ACC112 (cell line): ENCODE data around the gene MED25.
A peak's percentile ranks its signal among the peaks of the same experiment; 100 is the strongest.

Experiments used
- H2AFZ ChIP-seq: fragments of 200-600 bp; sonication (generic); one replicate; pipeline ENCODE4 v1.6.0; 2017; ENCODE audit warnings: antibody characterized with exemption, low read length; ENCODE audit not compliant: unreplicated experiment
- H3K27ac ChIP-seq: fragments of 200-600 bp; sonication (generic); 2 replicates; pipeline ENCODE4 v1.5.1; 2014; ENCODE audit warnings: low read depth, mild to moderate bottlenecking, antibody characterized with exemption, low read length, moderate library complexity
- H3K27me3 ChIP-seq: fragments of 200-600 bp; sonication (generic); 2 replicates; pipeline ENCODE4 v1.6.1; 2014; ENCODE audit warnings: mild to moderate bottlenecking, antibody characterized with exemption, low read length, moderate library complexity, mixed read lengths; ENCODE audit not compliant: insufficient read depth
- H3K36me3 ChIP-seq: fragments of 200-600 bp; sonication (generic); 2 replicates; pipeline ENCODE4 v1.6.1; 2016; ENCODE audit warnings: mild to moderate bottlenecking, antibody characterized with exemption, low read length, moderate library complexity, mixed read lengths; ENCODE audit not compliant: insufficient read depth
- H3K4me1 ChIP-seq: fragments of 200-600 bp; sonication (generic); one replicate; pipeline ENCODE4 v1.6.1; 2016; ENCODE audit warnings: low read length, mixed read lengths; ENCODE audit not compliant: insufficient read depth, unreplicated experiment, control insufficient read depth
- H3K4me3 ChIP-seq: fragments of 200-600 bp; sonication (generic); 2 replicates; pipeline ENCODE4 v1.5.1; 2014; ENCODE audit warnings: mild to moderate bottlenecking, low read depth, low read length
- H3K79me2 ChIP-seq: fragments of 200-600 bp; sonication (generic); one replicate; pipeline ENCODE4 v1.6.0; 2016; ENCODE audit warnings: low read length; ENCODE audit not compliant: control insufficient read depth, unreplicated experiment, insufficient read depth

The MED25 gene

DNA sequence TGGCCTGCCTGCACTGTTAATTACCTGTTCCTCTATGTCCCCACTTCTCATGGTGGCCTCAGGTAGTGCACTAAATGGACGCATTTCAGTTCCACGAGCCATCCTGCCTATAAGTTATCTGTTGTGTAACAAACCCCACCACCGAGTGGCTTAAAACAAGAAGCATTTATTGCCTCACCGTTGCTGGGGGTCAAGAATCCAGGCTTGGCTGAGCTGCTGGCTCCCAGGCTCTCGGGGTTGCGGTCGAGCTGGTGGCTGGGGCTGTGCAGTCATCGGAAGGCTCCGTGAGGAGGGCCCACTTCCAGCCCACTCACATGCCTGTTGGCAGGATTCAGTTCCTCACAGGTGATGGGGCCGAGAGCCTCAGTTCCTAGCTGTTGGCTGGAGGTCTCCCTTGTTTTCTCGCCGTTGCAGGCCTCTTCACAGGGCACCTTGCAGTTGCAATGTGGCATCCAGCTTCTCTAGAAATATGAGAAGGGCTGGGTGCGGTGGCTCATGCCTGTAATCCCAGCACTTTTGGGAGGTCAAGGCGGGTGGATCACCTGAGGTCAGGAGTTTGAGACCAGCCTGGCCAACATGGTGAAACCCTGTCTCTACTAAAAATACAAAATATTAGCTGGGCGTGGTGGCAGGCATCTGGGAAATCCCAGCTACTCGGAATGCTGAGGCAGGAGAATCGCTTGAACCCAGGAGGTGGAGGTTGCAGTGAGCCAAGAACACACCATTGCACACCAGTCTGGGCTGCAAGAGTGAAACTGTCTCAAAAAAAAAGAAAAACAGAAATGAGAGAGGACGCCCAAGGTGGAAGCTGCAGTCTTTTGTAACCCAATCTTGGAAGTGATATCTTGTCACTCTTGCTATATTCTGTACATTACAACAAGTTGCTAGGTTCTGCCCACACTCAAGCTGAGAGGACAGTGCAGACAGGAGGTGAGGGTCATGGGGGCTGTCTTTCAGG lies 26.3 kb downstream of the MED25 start:
- H3K4me3 ChIP-seq: no peak overlapping the region
- no peaks in the 10 kb centered on the region for H3K36me3 ChIP-seq
- H2AFZ ChIP-seq: no peak overlapping the region
- H3K79me2 ChIP-seq: no peaks in the 10 kb centered on the region
- peaks cover 10% of the 10 kb centered on the region for H3K4me1 ChIP-seq
- H3K27me3 ChIP-seq: no peaks in the 10 kb centered on the region
- no peak overlapping the region for H3K27ac ChIP-seq

DNA sequence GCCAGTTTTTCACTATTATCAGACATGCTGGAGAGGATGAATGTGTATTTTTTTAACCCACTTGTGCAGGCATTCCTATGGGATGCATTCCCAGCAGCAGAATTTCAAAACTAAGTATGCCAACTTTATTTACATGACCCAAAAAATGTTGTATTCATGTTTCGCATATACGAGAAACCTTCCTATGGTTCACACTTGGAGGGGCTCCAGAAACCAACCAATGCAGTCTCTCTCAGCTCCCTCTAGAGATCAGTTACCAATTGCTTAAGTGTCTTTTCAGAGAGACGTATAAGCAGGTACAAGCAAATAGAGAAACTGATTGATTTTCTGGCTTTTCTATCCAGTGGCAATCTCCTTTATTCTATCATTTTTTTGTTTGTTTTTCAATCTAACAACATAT lies 27.3 kb downstream of the MED25 start:
- Histone ChIP-seq H2AFZ (no peak overlapping the region), H3K4me3 (no peak overlapping the region), H3K4me1 (peaks cover 10% of the 10 kb centered on the region), H3K27me3 (no peaks in the 10 kb centered on the region), H3K27ac (no peak overlapping the region), H3K79me2 (peaks cover 5% of the 10 kb centered on the region), H3K36me3 (no peaks in the 10 kb centered on the region)

DNA sequence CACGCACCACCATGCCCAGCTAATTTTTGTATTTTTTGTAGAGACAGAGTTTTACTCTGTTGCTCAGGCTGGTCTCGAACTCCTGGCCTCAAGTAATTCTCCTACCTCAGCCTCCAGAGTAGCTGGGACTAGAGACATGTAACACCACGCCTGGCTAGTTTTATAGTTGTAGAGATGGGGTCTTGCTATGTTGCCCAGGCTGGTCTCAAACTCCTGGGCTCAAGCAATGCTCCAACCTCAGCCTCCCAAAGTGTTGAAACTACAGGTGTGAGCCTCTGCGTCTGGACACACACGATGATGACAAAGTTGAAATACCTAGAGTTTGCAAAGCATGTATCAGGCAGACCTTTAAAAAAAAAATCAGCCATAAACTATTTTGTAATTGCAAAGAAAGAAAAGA lies 28.3 kb downstream of the MED25 start:
- Histone ChIP-seq H3K79me2 (peaks cover 5% of the 10 kb centered on the region), H3K4me3 (no peak overlapping the region), H3K4me1 (peaks cover 10% of the 10 kb centered on the region), H3K36me3 (no peaks in the 10 kb centered on the region), H2AFZ (no peak overlapping the region), H3K27ac (no peak overlapping the region), H3K27me3 (no peaks in the 10 kb centered on the region)

DNA sequence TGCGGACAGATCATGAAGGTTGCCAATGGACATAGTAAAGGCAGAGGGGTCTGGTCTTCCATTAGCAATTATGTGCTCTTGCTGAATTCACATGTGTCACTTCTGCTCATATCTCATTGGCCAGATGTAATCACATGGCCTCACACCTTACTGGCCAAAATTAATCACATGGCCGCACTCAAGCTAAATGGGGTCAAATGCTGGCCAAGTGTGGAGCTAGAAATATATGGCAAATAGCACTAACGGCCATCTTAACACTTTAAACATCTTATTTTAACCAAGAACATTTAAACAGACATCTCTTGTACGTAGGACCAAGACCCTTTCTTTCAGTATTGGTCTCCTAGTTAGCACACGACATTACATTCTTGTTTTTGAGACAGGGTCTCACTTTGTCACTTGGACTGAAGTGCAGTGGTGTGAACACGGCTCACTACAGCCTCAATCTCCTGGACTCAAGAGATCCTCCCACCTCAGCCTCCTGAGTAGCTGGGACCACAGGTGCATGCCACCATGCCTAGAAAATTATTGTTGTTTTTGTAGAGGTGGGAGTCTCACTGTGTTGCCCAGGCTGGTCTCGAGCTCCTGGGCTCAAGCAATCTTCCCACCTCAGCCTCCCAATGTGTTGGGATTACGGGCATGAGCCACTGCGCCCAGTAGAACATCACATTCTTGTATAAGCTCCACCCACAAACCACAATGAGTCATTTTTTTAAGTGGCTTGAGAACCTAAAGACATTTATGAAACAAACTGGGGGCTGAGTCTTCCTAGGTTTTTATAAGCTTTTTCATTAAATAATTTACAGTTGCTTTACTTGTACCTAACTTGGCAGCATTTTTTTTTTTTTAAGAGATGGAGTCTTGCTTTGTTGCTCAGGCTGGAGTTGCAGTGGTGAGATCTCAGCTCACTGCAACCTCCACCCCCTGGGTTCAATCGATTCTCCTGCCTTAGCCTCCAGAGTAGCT lies 29.9 kb downstream of the MED25 start:
- Histone ChIP-seq H3K4me1 (peaks cover 18% of the 10 kb centered on the region), H3K27ac (no peak overlapping the region), H2AFZ (no peak overlapping the region), H3K4me3 (no peak overlapping the region), H3K36me3 (no peaks in the 10 kb centered on the region), H3K27me3 (no peaks in the 10 kb centered on the region), H3K79me2 (peaks cover 19% of the 10 kb centered on the region)

DNA sequence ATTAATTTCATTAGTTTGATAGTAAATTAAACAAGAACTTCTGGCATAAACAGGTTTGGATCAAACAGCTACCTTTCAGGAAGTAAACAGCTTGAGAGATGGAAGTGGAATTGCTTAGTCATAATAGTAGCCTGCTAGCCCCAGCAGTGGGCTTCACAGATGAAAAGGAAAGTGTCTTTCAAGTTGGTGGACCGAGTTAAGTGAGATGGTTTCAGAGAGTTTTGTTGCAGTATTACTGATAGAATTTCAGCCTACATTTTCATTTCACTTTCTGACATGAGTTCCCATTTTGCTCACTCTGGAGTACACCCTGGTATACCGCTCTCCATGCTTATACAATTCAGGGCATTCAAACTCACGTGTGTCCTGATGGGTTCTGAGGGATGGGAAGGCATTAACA lies 30.8 kb downstream of the MED25 start:
- Histone ChIP-seq H3K36me3 (no peaks in the 10 kb centered on the region), H3K4me1 (peaks cover 18% of the 10 kb centered on the region)

DNA sequence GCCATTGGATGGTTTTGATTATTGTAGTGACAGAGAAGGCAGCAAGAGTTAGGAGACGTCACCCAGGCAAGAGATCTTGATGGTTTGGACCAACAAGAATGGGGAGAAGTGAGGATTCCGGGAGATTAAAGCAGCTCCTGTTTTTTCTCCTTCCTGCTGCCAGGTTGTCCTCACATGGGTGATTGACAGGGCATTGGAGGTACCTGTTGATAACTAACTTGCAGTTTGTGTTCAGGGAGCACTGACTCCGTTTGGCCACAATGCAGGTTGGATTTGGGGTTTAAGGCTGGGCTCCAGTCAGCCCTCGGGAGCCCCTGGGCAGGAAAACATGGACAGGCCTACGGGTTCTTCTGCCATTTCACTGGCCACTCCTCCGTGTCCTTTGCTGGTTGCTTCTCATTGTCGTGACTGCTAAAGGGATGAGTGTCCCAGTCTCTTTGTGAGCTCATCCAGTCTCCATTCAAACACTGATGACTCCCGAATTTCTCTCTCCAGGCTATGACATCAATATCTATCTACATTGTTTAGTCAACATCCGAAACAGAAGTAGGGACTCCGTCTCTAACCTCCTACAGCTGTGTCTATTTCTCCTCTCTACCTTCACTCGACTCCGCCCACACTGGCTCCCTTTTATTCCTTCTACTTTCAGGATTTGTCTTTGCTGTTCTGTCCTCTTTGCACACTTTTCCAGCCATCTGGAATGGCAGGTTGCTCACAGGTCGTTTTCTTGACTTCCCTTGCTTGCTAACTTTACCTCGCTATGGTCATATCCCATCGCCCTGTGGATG lies 31.5 kb downstream of the MED25 start:
- Histone ChIP-seq H3K4me1 (peaks cover 18% of the 10 kb centered on the region), H3K27me3 (no peaks in the 10 kb centered on the region), H3K27ac (no peak overlapping the region), H3K36me3 (no peaks in the 10 kb centered on the region), H3K4me3 (peak overlapping the region; percentile 96), H2AFZ (no peak overlapping the region), H3K79me2 (peaks cover 26% of the 10 kb centered on the region)

More for the DNA sequence above, 30.8 kb downstream of the MED25 start:
- Histone ChIP-seq H2AFZ (no peak overlapping the region), H3K4me3 (no peak overlapping the region), H3K27me3 (no peaks in the 10 kb centered on the region), H3K27ac (no peak overlapping the region), H3K79me2 (peaks cover 25% of the 10 kb centered on the region)

DNA sequence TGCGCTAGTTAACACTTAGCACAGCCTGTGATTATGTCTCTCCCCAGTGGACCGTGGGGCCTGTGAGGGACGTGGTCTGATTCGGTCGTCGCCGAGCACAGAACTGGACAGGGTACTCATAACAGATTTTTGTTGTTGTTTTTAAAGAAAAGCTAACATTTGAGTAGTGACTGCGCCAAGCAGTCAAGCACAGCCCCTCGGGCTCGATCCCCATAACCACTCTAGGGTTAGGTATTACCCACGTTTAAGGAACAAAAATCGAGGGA lies 32.1 kb downstream of the MED25 start:
- peak overlapping the region; percentile 97; the same call in 1 of the 2 replicates for H3K27ac ChIP-seq
- H2AFZ ChIP-seq: peak overlapping the region; percentile 14
- H3K36me3 ChIP-seq: no peaks in the 10 kb centered on the region
- no peaks in the 10 kb centered on the region for H3K27me3 ChIP-seq
- peaks cover 26% of the 10 kb centered on the region for H3K79me2 ChIP-seq
- peaks cover 18% of the 10 kb centered on the region for H3K4me1 ChIP-seq
- H3K4me3 ChIP-seq: peak overlapping the region; percentile 96

DNA sequence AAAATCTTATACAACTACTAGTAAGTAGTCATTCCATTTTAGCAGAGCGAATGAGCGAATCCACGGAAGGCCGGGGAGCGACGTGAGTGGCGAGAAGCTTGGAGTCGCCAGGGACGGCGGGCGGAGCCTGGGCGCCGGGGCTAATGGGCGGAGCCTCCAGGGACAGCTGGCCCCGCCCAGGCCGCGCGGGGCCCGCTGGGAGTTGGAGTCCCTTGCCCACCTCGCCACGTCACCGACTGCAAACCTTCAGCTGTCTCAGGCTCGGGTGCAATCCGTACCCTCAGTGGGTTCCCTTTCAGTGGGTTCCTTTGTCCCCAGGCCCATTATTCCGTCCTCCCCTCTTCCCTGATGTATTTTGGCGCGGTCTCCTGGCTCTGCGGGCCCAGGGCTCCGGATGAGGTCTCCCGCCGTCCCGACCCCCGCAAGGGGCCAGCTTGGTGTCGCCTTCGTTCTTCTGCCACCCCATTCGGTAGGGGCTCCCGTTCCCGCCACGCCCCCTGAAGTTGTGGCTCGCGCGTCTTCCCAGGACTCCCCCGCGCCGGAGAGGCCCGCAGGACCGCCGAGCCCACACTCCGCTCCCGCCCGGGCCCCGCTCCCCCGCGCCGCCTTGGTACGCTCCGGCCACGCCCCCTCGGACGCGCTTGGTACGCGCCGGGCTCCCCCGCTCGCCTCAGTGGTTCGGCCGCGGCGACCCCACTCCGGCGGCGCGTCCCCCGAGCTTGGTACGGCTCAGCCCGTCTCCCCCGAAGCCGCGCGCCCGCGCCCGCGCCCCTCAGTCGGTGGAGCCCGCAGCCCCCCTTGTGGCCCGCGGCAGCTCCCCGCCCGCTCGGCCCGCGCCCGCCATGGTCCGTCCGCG lies 32.6 kb downstream of the MED25 start, which contains the start of gene PTOV1:
PTOV1 (plus strand) TSS at position 673 of the 856 bp plus-strand sequence.
- peaks cover 18% of the 10 kb centered on the region for H3K4me1 ChIP-seq
- H3K79me2 ChIP-seq: peaks cover 26% of the 10 kb centered on the region
- H2AFZ ChIP-seq: peak within 1 kb of the TSS; percentile 89
- no peaks in the 10 kb centered on the region for H3K36me3 ChIP-seq
- H3K27ac ChIP-seq: peak within 1 kb of the TSS; percentile 97
- H3K27me3 ChIP-seq: no peaks in the 10 kb centered on the region
- H3K4me3 ChIP-seq: peak within 1 kb of the TSS; percentile 96

DNA sequence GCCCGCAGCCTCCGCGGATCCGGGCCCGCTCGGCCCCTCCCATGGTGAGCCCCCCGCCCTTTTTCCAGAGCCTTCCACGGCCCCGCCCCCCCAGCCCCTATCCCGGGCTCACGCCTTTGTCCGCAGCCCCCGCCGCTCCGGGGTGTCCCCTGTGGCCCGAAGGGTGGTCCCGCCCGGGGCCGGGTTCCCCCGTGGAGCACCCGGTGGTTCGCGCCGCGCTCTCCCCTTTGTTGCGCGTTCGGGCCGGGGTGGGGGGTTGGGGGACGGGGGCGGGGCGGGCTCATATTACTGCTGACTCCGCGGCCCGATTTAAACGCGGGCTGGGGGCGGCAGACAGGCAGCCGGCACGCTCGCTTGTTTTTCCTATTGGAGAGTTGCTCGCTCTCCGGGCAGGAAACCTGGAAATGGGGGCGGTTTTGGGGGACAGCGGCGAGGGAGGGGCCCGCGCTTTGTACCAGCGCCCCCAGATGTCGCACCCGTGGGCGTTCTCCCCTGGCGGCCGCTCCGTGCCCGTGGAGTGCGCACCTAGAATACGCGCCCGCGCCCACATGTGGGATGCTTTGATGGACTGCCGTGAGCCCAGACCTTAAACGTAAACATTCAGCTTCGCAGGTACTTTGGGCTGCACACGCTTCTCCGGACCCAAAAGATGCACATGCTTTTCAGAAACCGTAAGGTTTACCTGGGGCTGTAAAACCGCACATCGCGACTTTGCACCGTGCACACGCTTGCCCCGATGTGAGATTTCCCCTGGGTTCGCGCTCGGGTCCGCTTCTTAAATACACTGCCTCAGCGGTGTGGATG lies 33.6 kb downstream of the MED25 start:
- Histone ChIP-seq H3K4me1 (peaks cover 18% of the 10 kb centered on the region), H2AFZ (no peak overlapping the region), H3K27ac (peak overlapping the region; percentile 97; the same call in 1 of the 2 replicates), H3K79me2 (peaks cover 26% of the 10 kb centered on the region), H3K4me3 (peak overlapping the region; percentile 96), H3K27me3 (no peaks in the 10 kb centered on the region), H3K36me3 (no peaks in the 10 kb centered on the region)
